SK-N-SH treated with all-trans-retinoic acid at 6 μM for 48 hours (cell line): ENCODE results near the gene COL11A1.

Experiments used
- ATAC-seq: fragments of 200-7000 bp; cut with Tn5 transposase; 3 replicates; pipeline ENCODE4 v1.9.1; 2020; ENCODE audit warnings: mild to moderate bottlenecking, moderate library complexity
- ARNTL ChIP-seq: fragments of 450-650 bp; formaldehyde crosslinking; IDR thresholded peaks from 2 replicates; pipeline ENCODE4 v1.5.0; 2020; ENCODE audit warnings: low read depth, mild to moderate bottlenecking, moderate library complexity, borderline replicate concordance
- BACH2 ChIP-seq: fragments of 250-450 bp; sonication (Bioruptor Pico); IDR thresholded peaks from 2 replicates; pipeline ENCODE4 v1.9.0; 2021; ENCODE audit warnings: mild to moderate bottlenecking, borderline replicate concordance
- CSDC2 ChIP-seq: fragments of 250-450 bp; sonication (Bioruptor Pico); IDR thresholded peaks from 2 replicates; pipeline ENCODE4 v1.5.0; 2020; ENCODE audit warnings: mild to moderate bottlenecking, moderate library complexity
- ESRRG ChIP-seq: fragments of 250-450 bp; sonication (Bioruptor Pico); IDR thresholded peaks from 2 replicates; pipeline ENCODE4 v1.6.1; 2021; ENCODE audit warnings: mild to moderate bottlenecking
- GLIS3 ChIP-seq: fragments of 250-450 bp; sonication (Bioruptor Pico); IDR thresholded peaks from 2 replicates; pipeline ENCODE4 v1.5.0; 2020; ENCODE audit warnings: mild to moderate bottlenecking, moderate library complexity
- ISL1 ChIP-seq: fragments of 250-450 bp; sonication (Bioruptor Pico); IDR thresholded peaks from 2 replicates; pipeline ENCODE4 v2.1.2; 2022; ENCODE audit warnings: mild to moderate bottlenecking, moderate library complexity
- OSR1 ChIP-seq: fragments of 250-450 bp; sonication (Bioruptor Pico); IDR thresholded peaks from 2 replicates; pipeline ENCODE4 v1.8.0; 2022; ENCODE audit warnings: moderate library complexity, mild to moderate bottlenecking, inconsistent platforms
- PPARA ChIP-seq: fragments of 250-450 bp; sonication (Bioruptor Pico); IDR thresholded peaks from 2 replicates; pipeline ENCODE4 v1.5.0; 2020; ENCODE audit warnings: mild to moderate bottlenecking, borderline replicate concordance
- RARB ChIP-seq: fragments of 250-450 bp; sonication (Bioruptor Pico); IDR thresholded peaks from 2 replicates; pipeline ENCODE4 v1.8.0; 2021; ENCODE audit warnings: mild to moderate bottlenecking, moderate library complexity
- SNAI2 ChIP-seq: fragments of 250-450 bp; sonication (Bioruptor Pico); IDR thresholded peaks from 2 replicates; pipeline ENCODE4 v1.5.0; 2020; ENCODE audit warnings: mild to moderate bottlenecking, moderate library complexity
- TCF4 ChIP-seq: fragments of 250-450 bp; sonication (Bioruptor Pico); IDR thresholded peaks from 2 replicates; pipeline ENCODE4 v1.8.0; 2021; ENCODE audit warnings: mild to moderate bottlenecking, moderate library complexity, borderline replicate concordance
- TOX ChIP-seq: fragments of 250-450 bp; sonication (Bioruptor Pico); IDR thresholded peaks from 2 replicates; pipeline ENCODE4 v1.8.0; 2021; ENCODE audit warnings: mild to moderate bottlenecking, moderate library complexity, borderline replicate concordance
- ZC3H10 ChIP-seq: fragments of 250-450 bp; sonication (Bioruptor Pico); IDR thresholded peaks from 2 replicates; pipeline ENCODE4 v1.5.1; 2021; ENCODE audit warnings: mild to moderate bottlenecking, moderate library complexity
- ZFP3 ChIP-seq: fragments of 250-450 bp; sonication (Bioruptor Pico); IDR thresholded peaks from 2 replicates; pipeline ENCODE4 v1.5.0; 2020; ENCODE audit warnings: mild to moderate bottlenecking, moderate library complexity
- ZNF70 ChIP-seq: fragments of 450-650 bp; formaldehyde crosslinking; IDR thresholded peaks from 2 replicates; pipeline ENCODE4 v1.5.0; 2020; ENCODE audit warnings: mild to moderate bottlenecking, moderate library complexity
- ZNF8 ChIP-seq: fragments of 450-650 bp; formaldehyde crosslinking; IDR thresholded peaks from 2 replicates; pipeline ENCODE4 v1.5.0; 2020; ENCODE audit warnings: mild to moderate bottlenecking, moderate library complexity
- TF ChIP-seq, protein P1 (sequence below): fragments of 250-450 bp; sonication (Bioruptor Pico); IDR thresholded peaks from 2 replicates; pipeline ENCODE4 v1.5.1; 2021; ENCODE audit warnings: mild to moderate bottlenecking, moderate library complexity
- TF ChIP-seq, protein P2 (sequence below): fragments of 250-450 bp; sonication (Bioruptor Pico); IDR thresholded peaks from 2 replicates; pipeline ENCODE4 v1.5.1; 2020; ENCODE audit warnings: low read depth, mild to moderate bottlenecking, moderate library complexity
- TF ChIP-seq, protein P3 (sequence below): fragments of 250-450 bp; sonication (Bioruptor Pico); IDR thresholded peaks from 2 replicates; pipeline ENCODE4 v1.8.0; 2021; ENCODE audit warnings: low read depth, mild to moderate bottlenecking, moderate library complexity, borderline replicate concordance
- TF ChIP-seq, protein P4 (sequence below): fragments of 250-450 bp; sonication (Bioruptor Pico); IDR thresholded peaks from 2 replicates; pipeline ENCODE4 v1.8.0; 2020; ENCODE audit warnings: mild to moderate bottlenecking, moderate library complexity, borderline replicate concordance

Gene COL11A1

DNA sequence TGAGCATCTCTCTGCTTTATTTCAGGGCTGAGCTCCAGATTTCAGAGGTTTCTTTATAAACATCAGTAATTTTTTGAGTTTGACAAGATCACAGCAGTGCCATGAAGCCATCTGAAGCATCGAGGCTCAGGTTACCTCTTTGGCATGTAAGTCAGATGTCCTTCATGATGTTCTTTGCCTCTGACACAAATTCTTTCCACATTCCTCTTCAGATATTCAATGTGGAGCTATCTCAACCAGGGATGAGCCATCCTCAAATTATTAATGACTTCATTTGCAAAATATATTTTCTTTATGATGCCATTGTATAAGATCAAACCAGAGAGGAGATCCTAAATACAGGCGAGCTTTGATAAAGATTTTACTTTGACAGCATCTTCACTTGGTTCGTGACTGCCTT lies 256.7 kb downstream of the COL11A1 start:
- TF ChIP-seq ZNF8 (CRISPR knock-in tag) (no peak), TOX (CRISPR knock-in tag) (no peak), ISL1 (CRISPR knock-in tag) (no peak), ESRRG (CRISPR knock-in tag) (no peak), ZC3H10 (no peak), ZFP3 (CRISPR knock-in tag) (no peak), TCF4 (CRISPR knock-in tag) (no peak), BACH2 (CRISPR knock-in tag) (no peak), SNAI2 (CRISPR knock-in tag) (no peak), ARNTL (CRISPR knock-in tag) (no peak), OSR1 (CRISPR knock-in tag) (no peak), ZNF70 (CRISPR knock-in tag) (no peak)
- TF ChIP-seq, protein P1, sequence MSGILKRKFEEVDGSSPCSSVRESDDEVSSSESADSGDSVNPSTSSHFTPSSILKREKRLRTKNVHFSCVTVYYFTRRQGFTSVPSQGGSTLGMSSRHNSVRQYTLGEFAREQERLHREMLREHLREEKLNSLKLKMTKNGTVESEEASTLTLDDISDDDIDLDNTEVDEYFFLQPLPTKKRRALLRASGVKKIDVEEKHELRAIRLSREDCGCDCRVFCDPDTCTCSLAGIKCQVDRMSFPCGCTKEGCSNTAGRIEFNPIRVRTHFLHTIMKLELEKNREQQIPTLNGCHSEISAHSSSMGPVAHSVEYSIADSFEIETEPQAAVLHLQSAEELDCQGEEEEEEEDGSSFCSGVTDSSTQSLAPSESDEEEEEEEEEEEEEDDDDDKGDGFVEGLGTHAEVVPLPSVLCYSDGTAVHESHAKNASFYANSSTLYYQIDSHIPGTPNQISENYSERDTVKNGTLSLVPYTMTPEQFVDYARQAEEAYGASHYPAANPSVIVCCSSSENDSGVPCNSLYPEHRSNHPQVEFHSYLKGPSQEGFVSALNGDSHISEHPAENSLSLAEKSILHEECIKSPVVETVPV (CRISPR knock-in tag): no peak
- TF ChIP-seq, all 23 proteins: peak for 0
- ATAC-seq: peak; percentile 47; the same call in 2 of the 3 replicates

DNA sequence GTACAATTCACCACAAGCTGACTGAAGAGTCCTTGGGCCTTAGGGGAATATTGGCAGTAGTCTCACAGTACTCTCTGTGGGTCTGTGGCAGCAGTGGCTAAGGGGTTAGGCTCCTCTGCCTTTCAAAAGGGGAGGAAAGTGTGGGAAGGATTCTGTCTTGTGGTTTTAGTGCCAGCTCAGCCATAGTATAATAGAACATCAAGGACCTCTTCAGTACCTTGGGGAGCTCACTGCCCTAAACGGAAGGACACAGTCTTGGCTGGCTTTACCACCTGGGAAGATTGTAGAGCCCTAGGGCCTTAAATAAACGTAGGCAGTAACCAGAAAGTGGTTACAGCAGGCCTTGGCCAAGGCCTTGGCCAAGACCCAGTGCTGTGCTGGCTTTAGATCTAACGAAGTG lies 265.7 kb downstream of the COL11A1 start:
- no peak for ATAC-seq
- no peak for TF ChIP-seq BACH2 (CRISPR knock-in tag)
- TF ChIP-seq, all 23 proteins: peak for 0

DNA sequence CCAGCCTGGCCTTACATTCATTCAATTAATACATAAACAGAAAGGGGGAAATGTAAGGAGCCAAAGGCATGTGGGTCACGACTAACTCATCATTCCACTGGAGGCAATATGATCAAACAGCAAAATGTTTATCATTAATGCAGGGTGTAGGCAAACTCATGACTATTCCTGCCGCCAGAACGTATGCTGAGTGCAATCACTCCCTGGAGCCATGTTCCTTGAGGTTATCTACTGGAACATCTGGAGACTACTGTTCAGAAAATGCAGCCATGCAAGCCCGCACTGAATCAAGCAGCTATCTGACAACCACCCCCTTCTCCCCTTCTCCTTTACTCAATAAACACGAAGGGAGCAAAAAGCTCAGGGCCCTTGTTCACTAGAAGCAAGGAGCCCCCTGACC lies 267.6 kb downstream of the COL11A1 start:
- no peak for ATAC-seq
- no peak for TF ChIP-seq PPARA (CRISPR knock-in tag)
- TF ChIP-seq ESRRG (CRISPR knock-in tag): no peak

DNA sequence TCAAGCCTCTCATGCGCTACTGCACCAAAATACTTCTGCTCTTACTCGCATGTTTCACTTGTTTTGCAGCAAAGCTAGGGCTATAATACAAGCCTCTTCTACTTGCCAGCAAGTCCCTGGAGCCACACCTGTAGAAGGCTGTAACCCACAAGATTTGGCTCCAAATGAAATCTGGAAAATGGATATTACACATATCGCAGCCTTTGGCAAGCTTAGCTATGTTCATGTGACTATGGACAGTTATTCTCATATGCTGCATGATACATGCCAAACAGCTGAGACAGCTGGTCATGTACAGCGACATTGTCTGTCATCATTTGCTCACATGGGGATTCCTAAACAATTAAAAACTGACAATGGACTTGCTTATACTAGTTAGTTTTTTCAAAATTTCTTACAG lies 270.3 kb downstream of the COL11A1 start:
- no peak for ATAC-seq
- no peak for TF ChIP-seq ZNF70 (CRISPR knock-in tag)
- TF ChIP-seq OSR1 (CRISPR knock-in tag): no peak
- TF ChIP-seq ZNF8 (CRISPR knock-in tag): no peak
- no peak for TF ChIP-seq RARB (CRISPR knock-in tag)
- TF ChIP-seq GLIS3 (CRISPR knock-in tag): no peak
- TF ChIP-seq, protein P2, sequence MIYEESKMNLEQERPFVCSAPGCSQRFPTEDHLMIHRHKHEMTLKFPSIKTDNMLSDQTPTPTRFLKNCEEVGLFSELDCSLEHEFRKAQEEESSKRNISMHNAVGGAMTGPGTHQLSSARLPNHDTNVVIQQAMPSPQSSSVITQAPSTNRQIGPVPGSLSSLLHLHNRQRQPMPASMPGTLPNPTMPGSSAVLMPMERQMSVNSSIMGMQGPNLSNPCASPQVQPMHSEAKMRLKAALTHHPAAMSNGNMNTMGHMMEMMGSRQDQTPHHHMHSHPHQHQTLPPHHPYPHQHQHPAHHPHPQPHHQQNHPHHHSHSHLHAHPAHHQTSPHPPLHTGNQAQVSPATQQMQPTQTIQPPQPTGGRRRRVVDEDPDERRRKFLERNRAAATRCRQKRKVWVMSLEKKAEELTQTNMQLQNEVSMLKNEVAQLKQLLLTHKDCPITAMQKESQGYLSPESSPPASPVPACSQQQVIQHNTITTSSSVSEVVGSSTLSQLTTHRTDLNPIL (CRISPR knock-in tag): no peak
- TF ChIP-seq, protein P3, sequence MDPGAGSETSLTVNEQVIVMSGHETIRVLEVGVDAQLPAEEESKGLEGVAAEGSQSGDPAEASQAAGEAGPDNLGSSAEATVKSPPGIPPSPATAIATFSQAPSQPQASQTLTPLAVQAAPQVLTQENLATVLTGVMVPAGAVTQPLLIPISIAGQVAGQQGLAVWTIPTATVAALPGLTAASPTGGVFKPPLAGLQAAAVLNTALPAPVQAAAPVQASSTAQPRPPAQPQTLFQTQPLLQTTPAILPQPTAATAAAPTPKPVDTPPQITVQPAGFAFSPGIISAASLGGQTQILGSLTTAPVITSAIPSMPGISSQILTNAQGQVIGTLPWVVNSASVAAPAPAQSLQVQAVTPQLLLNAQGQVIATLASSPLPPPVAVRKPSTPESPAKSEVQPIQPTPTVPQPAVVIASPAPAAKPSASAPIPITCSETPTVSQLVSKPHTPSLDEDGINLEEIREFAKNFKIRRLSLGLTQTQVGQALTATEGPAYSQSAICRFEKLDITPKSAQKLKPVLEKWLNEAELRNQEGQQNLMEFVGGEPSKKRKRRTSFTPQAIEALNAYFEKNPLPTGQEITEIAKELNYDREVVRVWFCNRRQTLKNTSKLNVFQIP: no peak

DNA sequence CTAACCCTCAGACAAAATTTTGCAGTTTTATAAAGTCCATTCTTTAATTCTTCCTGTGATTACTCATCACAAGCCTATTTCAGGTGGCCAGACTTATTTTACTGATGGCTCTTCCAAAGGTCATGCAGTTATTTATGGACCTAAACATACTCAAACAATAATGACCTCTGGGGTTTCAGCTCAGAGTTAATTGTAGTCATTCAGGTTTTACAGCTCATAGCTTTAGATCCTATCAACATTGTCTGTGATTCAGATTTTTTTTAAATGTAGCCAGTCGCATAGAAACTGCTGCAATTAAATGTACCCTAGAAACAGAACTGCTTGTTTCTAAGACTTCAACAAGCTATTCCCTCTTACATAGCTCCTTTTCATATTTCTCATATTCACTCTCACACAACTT lies 270.8 kb downstream of the COL11A1 start:
- TF ChIP-seq CSDC2 (CRISPR knock-in tag) (no peak), GLIS3 (CRISPR knock-in tag) (no peak), ARNTL (CRISPR knock-in tag) (no peak), ISL1 (CRISPR knock-in tag) (no peak), ZC3H10 (no peak)
- TF ChIP-seq, protein P2 (CRISPR knock-in tag): no peak
- TF ChIP-seq, protein P4, sequence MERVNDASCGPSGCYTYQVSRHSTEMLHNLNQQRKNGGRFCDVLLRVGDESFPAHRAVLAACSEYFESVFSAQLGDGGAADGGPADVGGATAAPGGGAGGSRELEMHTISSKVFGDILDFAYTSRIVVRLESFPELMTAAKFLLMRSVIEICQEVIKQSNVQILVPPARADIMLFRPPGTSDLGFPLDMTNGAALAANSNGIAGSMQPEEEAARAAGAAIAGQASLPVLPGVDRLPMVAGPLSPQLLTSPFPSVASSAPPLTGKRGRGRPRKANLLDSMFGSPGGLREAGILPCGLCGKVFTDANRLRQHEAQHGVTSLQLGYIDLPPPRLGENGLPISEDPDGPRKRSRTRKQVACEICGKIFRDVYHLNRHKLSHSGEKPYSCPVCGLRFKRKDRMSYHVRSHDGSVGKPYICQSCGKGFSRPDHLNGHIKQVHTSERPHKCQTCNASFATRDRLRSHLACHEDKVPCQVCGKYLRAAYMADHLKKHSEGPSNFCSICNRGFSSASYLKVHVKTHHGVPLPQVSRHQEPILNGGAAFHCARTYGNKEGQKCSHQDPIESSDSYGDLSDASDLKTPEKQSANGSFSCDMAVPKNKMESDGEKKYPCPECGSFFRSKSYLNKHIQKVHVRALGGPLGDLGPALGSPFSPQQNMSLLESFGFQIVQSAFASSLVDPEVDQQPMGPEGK: no peak
- TF ChIP-seq, protein P1 (CRISPR knock-in tag): no peak
- ATAC-seq: no peak
